Trophoblast cell (in vitro differentiated cells and primary cell): Measurements from ENCODE around the gene DONSON.
A peak's percentile ranks its signal among the peaks of the same experiment; 100 is the strongest.

ENCODE experiments used
- DNase-seq, 2 donors: peaks; one replicate each; pipeline ENCODE4 v3.0.0-alpha.2; 2016
- H2AFZ ChIP-seq: 2 replicates; pipeline ENCODE4 v1.6.1; 2013; ENCODE audit warnings: low read length, moderate library complexity, mild to moderate bottlenecking; ENCODE audit not compliant: insufficient read depth, poor library complexity
- H2AK5ac ChIP-seq: 2 replicates; pipeline ENCODE4 v1.6.1; 2013; ENCODE audit warnings: mild to moderate bottlenecking, low read length
- H2BK120ac ChIP-seq: 2 replicates; pipeline ENCODE4 v1.6.1; 2013; ENCODE audit warnings: low read length, mild to moderate bottlenecking, moderate library complexity; ENCODE audit not compliant: insufficient read depth, poor library complexity
- H2BK12ac ChIP-seq: 2 replicates; pipeline ENCODE4 v1.6.1; 2013; ENCODE audit warnings: mild to moderate bottlenecking, low read length, moderate library complexity
- H2BK5ac ChIP-seq: 2 replicates; pipeline ENCODE4 v1.6.1; 2013; ENCODE audit warnings: low read length, low read depth, moderate library complexity, mild to moderate bottlenecking; ENCODE audit not compliant: poor library complexity
- H3K14ac ChIP-seq: 2 replicates; pipeline ENCODE4 v1.6.1; 2013; ENCODE audit warnings: mild to moderate bottlenecking, low read length
- H3K18ac ChIP-seq: 2 replicates; pipeline ENCODE4 v1.6.1; 2013; ENCODE audit warnings: mild to moderate bottlenecking, low read length
- H3K23ac ChIP-seq: 2 replicates; pipeline ENCODE4 v1.6.1; 2013; ENCODE audit warnings: low read length
- H3K27ac ChIP-seq: 2 replicates; pipeline ENCODE4 v1.5.1; 2013; ENCODE audit warnings: low read depth, mild to moderate bottlenecking, inconsistent platforms, low read length, moderate library complexity
- H3K27me3 ChIP-seq: 2 replicates; pipeline ENCODE4 v1.6.1; 2013; ENCODE audit warnings: inconsistent platforms, mild to moderate bottlenecking, low read length, moderate library complexity; ENCODE audit not compliant: insufficient read depth
- H3K36me3 ChIP-seq, 2 experiments: 1 replicate in 1 of 2; 2 replicates in 1 of 2; pipeline ENCODE4 v1.6.1; 2013; ENCODE audit warnings: low read length in 2 of 2, mild to moderate bottlenecking in 2 of 2, moderate library complexity in 1 of 2; ENCODE audit not compliant: insufficient read depth in 2 of 2, control insufficient read depth in 1 of 2
- H3K4ac ChIP-seq: 2 replicates; pipeline ENCODE4 v1.6.1; 2013; ENCODE audit warnings: low read depth, mild to moderate bottlenecking, low read length, moderate library complexity
- H3K4me1 ChIP-seq, 2 experiments: 1 replicate in 1 of 2; 2 replicates in 1 of 2; pipeline ENCODE4 v1.6.1; 2013; ENCODE audit warnings: low read length in 2 of 2, mild to moderate bottlenecking in 2 of 2, moderate library complexity in 1 of 2; ENCODE audit not compliant: insufficient read depth in 2 of 2, control insufficient read depth in 1 of 2
- H3K4me2 ChIP-seq: 2 replicates; pipeline ENCODE4 v1.6.1; 2013; ENCODE audit warnings: inconsistent platforms, mild to moderate bottlenecking, low read length, moderate library complexity
- H3K4me3 ChIP-seq: 2 replicates; pipeline ENCODE4 v1.5.1; 2013; ENCODE audit warnings: mild to moderate bottlenecking, low read depth, low read length, inconsistent platforms
- H3K79me1 ChIP-seq: one replicate; pipeline ENCODE4 v1.6.1; 2013; ENCODE audit warnings: low read length
- H3K79me2 ChIP-seq: 2 replicates; pipeline ENCODE4 v1.6.1; 2013; ENCODE audit warnings: low read length, mild to moderate bottlenecking; ENCODE audit not compliant: control insufficient read depth, insufficient read depth, poor library complexity
- H3K9ac ChIP-seq: 2 replicates; pipeline ENCODE4 v1.6.1; 2013; ENCODE audit warnings: mild to moderate bottlenecking, low read length
- H3K9me3 ChIP-seq: 2 replicates; pipeline ENCODE4 v1.6.1; 2013; ENCODE audit warnings: low read depth, mild to moderate bottlenecking, control low read depth, inconsistent platforms, low read length; ENCODE audit not compliant: insufficient read depth
- H4K12ac ChIP-seq: 2 replicates; pipeline ENCODE4 v1.6.1; 2013; ENCODE audit warnings: low read depth, mild to moderate bottlenecking, low read length, moderate library complexity
- H4K8ac ChIP-seq: 2 replicates; pipeline ENCODE4 v1.6.1; 2013; ENCODE audit warnings: low read depth, mild to moderate bottlenecking, low read length, moderate library complexity
- H4K91ac ChIP-seq: one replicate; pipeline ENCODE4 v1.6.1; 2013; ENCODE audit warnings: low read depth, mild to moderate bottlenecking, low read length, moderate library complexity
- WGBS: extraction: QIAGEN DNeasy Blood & Tissue Kit; methylation state at CpG from one replicate; pipeline ENCODE4 v1.1.7; 2013; ENCODE audit warnings: missing lambda C conversion rate; ENCODE audit not compliant: insufficient read length, insufficient coverage; ENCODE audit errors: extremely low coverage; 5-methylcytosine and 5-hydroxymethylcytosine counted together

Gene DONSON

GRCh38 chr21:33543505-33544129 is 44.9 kb downstream of the DONSON start:
- H3K27ac ChIP-seq, result peak overlapping the region; percentile 96
- peak; percentile 33 to 57 for DNase-seq
- H2BK12ac ChIP-seq, result no peak overlapping the region
- H3K23ac ChIP-seq, result no peak overlapping the region
- H3K27me3 ChIP-seq, result no peaks in the 10 kb centered on the region
- H3K36me3 ChIP-seq, result peaks cover 2 to 5% of the 10 kb centered on the region in 2 experiments
- peak overlapping the region; percentile 67 for H3K4me2 ChIP-seq
- peak overlapping the region; percentile 90 for H4K8ac ChIP-seq
- no peak overlapping the region for H2AK5ac ChIP-seq
- peaks cover 0 to 4% of the 10 kb centered on the region in 2 experiments for H3K4me1 ChIP-seq
- H2AFZ ChIP-seq, result peak overlapping the region; percentile 20
- peak overlapping the region; percentile 82 for H4K91ac ChIP-seq
- H2BK5ac ChIP-seq, result peak overlapping the region; percentile 93
- H3K4ac ChIP-seq, result peak overlapping the region; percentile 80
- H3K18ac ChIP-seq, result peak overlapping the region; percentile 69
- peaks cover 8% of the 10 kb centered on the region for H3K79me2 ChIP-seq
- no CpG with 5 or more reads among the region's 26 CpGs for WGBS
- peak overlapping the region; percentile 100 for H3K9ac ChIP-seq
- H3K14ac ChIP-seq, result peak overlapping the region; percentile 64
- peak overlapping the region; percentile 89 for H3K4me3 ChIP-seq
- H4K12ac ChIP-seq, result peak overlapping the region; percentile 78
- H3K79me1 ChIP-seq, result peaks cover 10% of the 10 kb centered on the region
- H2BK120ac ChIP-seq, result peak overlapping the region; percentile 70
- no peaks in the 10 kb centered on the region for H3K9me3 ChIP-seq

GRCh38 chr21:33542640-33543504 is 45.6 kb downstream of the DONSON start, which contains the start of gene SON:
TSS of gene SON (plus strand) at chr21:33543038. CDS start at chr21:33543093, 55 bp downstream.
- Histone ChIP-seq H3K18ac (peak within 1 kb of the TSS; percentile 69), H3K4me2 (peak within 1 kb of the TSS; percentile 95), H3K9me3 (no peaks in the 10 kb centered on the region), H3K9ac (peak within 1 kb of the TSS; percentile 100), H2BK5ac (peak within 1 kb of the TSS; percentile 93), H3K4me1 (peaks cover 0 to 4% of the 10 kb centered on the region in 2 experiments), H3K36me3 (peaks cover 4 to 8% of the 10 kb centered on the region in 2 experiments), H2BK120ac (peak within 1 kb of the TSS; percentile 71), H4K12ac (peak within 1 kb of the TSS; percentile 78), H4K91ac (peak within 1 kb of the TSS; percentile 83), H2AFZ (peak within 1 kb of the TSS; percentile 62), H3K79me2 (peaks cover 8% of the 10 kb centered on the region), H3K4me3 (peak within 1 kb of the TSS; percentile 89), H2BK12ac (no peak within 1 kb of the TSS), H3K4ac (peak within 1 kb of the TSS; percentile 80), H3K79me1 (peaks cover 10% of the 10 kb centered on the region), H3K14ac (peak within 1 kb of the TSS; percentile 96), H4K8ac (peak within 1 kb of the TSS; percentile 96), H2AK5ac (peak within 1 kb of the TSS; percentile 27), H3K27me3 (no peaks in the 10 kb centered on the region), H3K23ac (no peak within 1 kb of the TSS), H3K27ac (peak within 1 kb of the TSS; percentile 98)
- peak; percentile 99 for DNase-seq
- WGBS, result no CpG with 5 or more reads among the region's 57 CpGs

GRCh38 chr21:33541756-33542639 is 46.5 kb downstream of the DONSON start, which contains the start of gene GART:
TSS of gene GART (minus strand) at chr21:33542117. CDS start at chr21:33539315, 2,802 bp downstream.
- peak within 1 kb of the TSS; percentile 89 for H3K4me3 ChIP-seq
- peak within 1 kb of the TSS; percentile 96 for H4K8ac ChIP-seq
- H3K79me2 ChIP-seq, result peaks cover 8% of the 10 kb centered on the region
- H2BK5ac ChIP-seq, result peak within 1 kb of the TSS; percentile 93
- peak; percentile 74 to 82 for DNase-seq
- H3K9me3 ChIP-seq, result no peaks in the 10 kb centered on the region
- peak within 1 kb of the TSS; percentile 95 for H3K4me2 ChIP-seq
- H2AFZ ChIP-seq, result peak within 1 kb of the TSS; percentile 62
- peak within 1 kb of the TSS; percentile 78 for H4K12ac ChIP-seq
- peak within 1 kb of the TSS; percentile 96 for H3K14ac ChIP-seq
- H3K23ac ChIP-seq, result no peak within 1 kb of the TSS
- peak within 1 kb of the TSS; percentile 27 for H2AK5ac ChIP-seq
- peak within 1 kb of the TSS; percentile 71 for H2BK120ac ChIP-seq
- peak within 1 kb of the TSS; percentile 98 for H3K27ac ChIP-seq
- H3K18ac ChIP-seq, result peak within 1 kb of the TSS; percentile 69
- H3K4me1 ChIP-seq, result peaks cover 0 to 4% of the 10 kb centered on the region in 2 experiments
- H3K36me3 ChIP-seq, result peaks cover 2 to 7% of the 10 kb centered on the region in 2 experiments
- H3K79me1 ChIP-seq, result peaks cover 10% of the 10 kb centered on the region
- H3K27me3 ChIP-seq, result no peaks in the 10 kb centered on the region
- peak within 1 kb of the TSS; percentile 100 for H3K9ac ChIP-seq
- WGBS, result no CpG with 5 or more reads among the region's 56 CpGs
- peak within 1 kb of the TSS; percentile 48 for H3K4ac ChIP-seq
- no peak within 1 kb of the TSS for H2BK12ac ChIP-seq
- H4K91ac ChIP-seq, result peak within 1 kb of the TSS; percentile 83
